Trophoblast cell (in vitro differentiated cells and primary cell): ENCODE results near the gene RNF121.
A peak's percentile ranks its signal among the peaks of the same experiment; 100 is the strongest.

ENCODE experiments used
- DNase-seq, 2 donors: peaks; one replicate each; pipeline ENCODE4 v3.0.0-alpha.2; 2016
- H2AFZ ChIP-seq: 2 replicates; pipeline ENCODE4 v1.6.1; 2013; ENCODE audit warnings: low read length, moderate library complexity, mild to moderate bottlenecking; ENCODE audit not compliant: insufficient read depth, poor library complexity
- H2AK5ac ChIP-seq: 2 replicates; pipeline ENCODE4 v1.6.1; 2013; ENCODE audit warnings: mild to moderate bottlenecking, low read length
- H2BK120ac ChIP-seq: 2 replicates; pipeline ENCODE4 v1.6.1; 2013; ENCODE audit warnings: low read length, mild to moderate bottlenecking, moderate library complexity; ENCODE audit not compliant: insufficient read depth, poor library complexity
- H2BK12ac ChIP-seq: 2 replicates; pipeline ENCODE4 v1.6.1; 2013; ENCODE audit warnings: mild to moderate bottlenecking, low read length, moderate library complexity
- H2BK5ac ChIP-seq: 2 replicates; pipeline ENCODE4 v1.6.1; 2013; ENCODE audit warnings: low read length, low read depth, moderate library complexity, mild to moderate bottlenecking; ENCODE audit not compliant: poor library complexity
- H3K14ac ChIP-seq: 2 replicates; pipeline ENCODE4 v1.6.1; 2013; ENCODE audit warnings: mild to moderate bottlenecking, low read length
- H3K18ac ChIP-seq: 2 replicates; pipeline ENCODE4 v1.6.1; 2013; ENCODE audit warnings: mild to moderate bottlenecking, low read length
- H3K23ac ChIP-seq: 2 replicates; pipeline ENCODE4 v1.6.1; 2013; ENCODE audit warnings: low read length
- H3K27ac ChIP-seq: 2 replicates; pipeline ENCODE4 v1.5.1; 2013; ENCODE audit warnings: low read depth, mild to moderate bottlenecking, inconsistent platforms, low read length, moderate library complexity
- H3K27me3 ChIP-seq: 2 replicates; pipeline ENCODE4 v1.6.1; 2013; ENCODE audit warnings: inconsistent platforms, mild to moderate bottlenecking, low read length, moderate library complexity; ENCODE audit not compliant: insufficient read depth
- H3K36me3 ChIP-seq, 2 experiments: 1 replicate in 1 of 2; 2 replicates in 1 of 2; pipeline ENCODE4 v1.6.1; 2013; ENCODE audit warnings: low read length in 2 of 2, mild to moderate bottlenecking in 2 of 2, moderate library complexity in 1 of 2; ENCODE audit not compliant: insufficient read depth in 2 of 2, control insufficient read depth in 1 of 2
- H3K4ac ChIP-seq: 2 replicates; pipeline ENCODE4 v1.6.1; 2013; ENCODE audit warnings: low read depth, mild to moderate bottlenecking, low read length, moderate library complexity
- H3K4me1 ChIP-seq, 2 experiments: 1 replicate in 1 of 2; 2 replicates in 1 of 2; pipeline ENCODE4 v1.6.1; 2013; ENCODE audit warnings: low read length in 2 of 2, mild to moderate bottlenecking in 2 of 2, moderate library complexity in 1 of 2; ENCODE audit not compliant: insufficient read depth in 2 of 2, control insufficient read depth in 1 of 2
- H3K4me2 ChIP-seq: 2 replicates; pipeline ENCODE4 v1.6.1; 2013; ENCODE audit warnings: inconsistent platforms, mild to moderate bottlenecking, low read length, moderate library complexity
- H3K4me3 ChIP-seq: 2 replicates; pipeline ENCODE4 v1.5.1; 2013; ENCODE audit warnings: mild to moderate bottlenecking, low read depth, low read length, inconsistent platforms
- H3K79me1 ChIP-seq: one replicate; pipeline ENCODE4 v1.6.1; 2013; ENCODE audit warnings: low read length
- H3K79me2 ChIP-seq: 2 replicates; pipeline ENCODE4 v1.6.1; 2013; ENCODE audit warnings: low read length, mild to moderate bottlenecking; ENCODE audit not compliant: control insufficient read depth, insufficient read depth, poor library complexity
- H3K9ac ChIP-seq: 2 replicates; pipeline ENCODE4 v1.6.1; 2013; ENCODE audit warnings: mild to moderate bottlenecking, low read length
- H3K9me3 ChIP-seq: 2 replicates; pipeline ENCODE4 v1.6.1; 2013; ENCODE audit warnings: low read depth, mild to moderate bottlenecking, control low read depth, inconsistent platforms, low read length; ENCODE audit not compliant: insufficient read depth
- H4K12ac ChIP-seq: 2 replicates; pipeline ENCODE4 v1.6.1; 2013; ENCODE audit warnings: low read depth, mild to moderate bottlenecking, low read length, moderate library complexity
- H4K8ac ChIP-seq: 2 replicates; pipeline ENCODE4 v1.6.1; 2013; ENCODE audit warnings: low read depth, mild to moderate bottlenecking, low read length, moderate library complexity
- H4K91ac ChIP-seq: one replicate; pipeline ENCODE4 v1.6.1; 2013; ENCODE audit warnings: low read depth, mild to moderate bottlenecking, low read length, moderate library complexity
- WGBS: extraction: QIAGEN DNeasy Blood & Tissue Kit; methylation state at CpG from one replicate; pipeline ENCODE4 v1.1.7; 2013; ENCODE audit warnings: missing lambda C conversion rate; ENCODE audit not compliant: insufficient read length, insufficient coverage; ENCODE audit errors: extremely low coverage; 5-methylcytosine and 5-hydroxymethylcytosine counted together

RNF121 gene

GRCh38 chr11:71936825-71937224, 8.0 kb downstream of the RNF121 start:
- Histone ChIP-seq H4K12ac (no peak overlapping the region), H3K27me3 (no peaks in the 10 kb centered on the region), H4K8ac (no peak overlapping the region), H3K9ac (no peak overlapping the region), H2BK120ac (no peak overlapping the region), H3K18ac (no peak overlapping the region), H2AK5ac (no peak overlapping the region), H2AFZ (no peak overlapping the region), H3K4me2 (no peak overlapping the region), H3K14ac (no peak overlapping the region), H3K79me1 (no peaks in the 10 kb centered on the region), H3K4ac (no peak overlapping the region), H3K9me3 (no peaks in the 10 kb centered on the region), H3K23ac (no peak overlapping the region), H3K36me3 (peaks cover 0 to 2% of the 10 kb centered on the region in 2 experiments), H3K4me3 (no peak overlapping the region), H4K91ac (no peak overlapping the region), H3K79me2 (peaks cover 2% of the 10 kb centered on the region), H3K27ac (no peak overlapping the region), H3K4me1 (peaks cover 0 to 2% of the 10 kb centered on the region in 2 experiments), H2BK12ac (no peak overlapping the region), H2BK5ac (no peak overlapping the region)
- DNase-seq, result peak; percentile 14 to 65
- no CpG with 5 or more reads among the region's 5 CpGs for WGBS

- Histone ChIP-seq H4K8ac (no peak overlapping the region), H2BK120ac (no peak overlapping the region)
- no peak for DNase-seq
Observed at GRCh38 chr11:71937826-71938225, 9.0 kb downstream of the RNF121 start.

GRCh38 chr11:71940561-71941219, 11.8 kb downstream of the RNF121 start:
- Histone ChIP-seq H2BK12ac (no peak overlapping the region), H3K18ac (no peak overlapping the region), H3K27ac (peak overlapping the region; percentile 13), H3K36me3 (peaks cover 0 to 2% of the 10 kb centered on the region in 2 experiments), H3K9ac (no peak overlapping the region), H3K4me3 (no peak overlapping the region), H3K79me2 (no peaks in the 10 kb centered on the region), H2BK5ac (no peak overlapping the region), H3K27me3 (no peaks in the 10 kb centered on the region), H2AFZ (no peak overlapping the region), H3K14ac (no peak overlapping the region), H3K4ac (no peak overlapping the region), H3K4me2 (no peak overlapping the region), H2AK5ac (no peak overlapping the region), H4K8ac (no peak overlapping the region), H4K12ac (no peak overlapping the region), H3K9me3 (no peaks in the 10 kb centered on the region), H3K79me1 (peaks cover 3% of the 10 kb centered on the region), H4K91ac (no peak overlapping the region), H3K23ac (no peak overlapping the region), H2BK120ac (peak overlapping the region; percentile 49), H3K4me1 (peaks cover 2 to 6% of the 10 kb centered on the region in 2 experiments)
- WGBS, result no CpG with 5 or more reads among the region's 6 CpGs
- DNase-seq, result peak; percentile 58 to 74

More at GRCh38 chr11:71937826-71938225, 9.0 kb downstream of the RNF121 start:
- no peak overlapping the region for H2AFZ ChIP-seq
- H3K36me3 ChIP-seq, result peaks cover 0 to 2% of the 10 kb centered on the region in 2 experiments
- no peak overlapping the region for H3K14ac ChIP-seq
- H2BK5ac ChIP-seq, result no peak overlapping the region
- no peak overlapping the region for H2BK12ac ChIP-seq
- H2AK5ac ChIP-seq, result no peak overlapping the region
- H3K79me2 ChIP-seq, result peaks cover under 1% of the 10 kb centered on the region
- no peaks in the 10 kb centered on the region for H3K27me3 ChIP-seq
- H4K91ac ChIP-seq, result no peak overlapping the region
- H3K9ac ChIP-seq, result no peak overlapping the region
- H3K4me3 ChIP-seq, result no peak overlapping the region
- no peak overlapping the region for H3K23ac ChIP-seq
- H3K27ac ChIP-seq, result no peak overlapping the region
- H3K4me2 ChIP-seq, result no peak overlapping the region
- no peak overlapping the region for H3K18ac ChIP-seq
- no peaks in the 10 kb centered on the region for H3K9me3 ChIP-seq
- H3K4me1 ChIP-seq, result peaks cover 0 to 2% of the 10 kb centered on the region in 2 experiments
- WGBS, result no CpG with 5 or more reads among the region's 1 CpG
- H4K12ac ChIP-seq, result no peak overlapping the region
- no peak overlapping the region for H3K4ac ChIP-seq
- H3K79me1 ChIP-seq, result no peaks in the 10 kb centered on the region

GRCh38 chr11:71946144-71946571, 17.3 kb downstream of the RNF121 start:
- Histone ChIP-seq H3K79me2 (no peaks in the 10 kb centered on the region), H3K4ac (no peak overlapping the region)

More at GRCh38 chr11:71946144-71946571, 17.3 kb downstream of the RNF121 start:
- no peaks in the 10 kb centered on the region for H3K27me3 ChIP-seq
- no peak overlapping the region for H4K8ac ChIP-seq
- H3K4me2 ChIP-seq, result no peak overlapping the region
- H4K12ac ChIP-seq, result no peak overlapping the region
- H3K9ac ChIP-seq, result no peak overlapping the region
- H2BK5ac ChIP-seq, result no peak overlapping the region
- DNase-seq, result peak; percentile 22 to 66
- no peak overlapping the region for H3K27ac ChIP-seq
- WGBS, result no CpG with 5 or more reads among the region's 2 CpGs
- H3K9me3 ChIP-seq, result no peaks in the 10 kb centered on the region
- H2AFZ ChIP-seq, result no peak overlapping the region
- peaks cover 5% of the 10 kb centered on the region for H3K79me1 ChIP-seq
- no peak overlapping the region for H3K18ac ChIP-seq
- no peak overlapping the region for H2BK120ac ChIP-seq
- no peaks in the 10 kb centered on the region for H3K36me3 ChIP-seq
- H4K91ac ChIP-seq, result no peak overlapping the region
- H3K14ac ChIP-seq, result no peak overlapping the region
- no peak overlapping the region for H2BK12ac ChIP-seq
- H2AK5ac ChIP-seq, result no peak overlapping the region
- no peak overlapping the region for H3K23ac ChIP-seq
- H3K4me1 ChIP-seq, result peaks cover 9 to 19% of the 10 kb centered on the region in 2 experiments
- H3K4me3 ChIP-seq, result no peak overlapping the region
